RWPE2 (cell line): ENCODE measurements around the gene MLLT6.

Experiments
- ATAC-seq: fragments of 200-7000 bp; cut with Tn5 transposase; 3 replicates; pipeline ENCODE4 v1.9.1; 2021; ENCODE audit warnings: low read depth
- DNase-seq: peaks from one replicate; pipeline ENCODE4 v3.0.0-alpha.2; 2020; ENCODE audit warnings: low spot score
- H3K27ac ChIP-seq: fragments of 450-650 bp; 2 replicates; pipeline ENCODE4 v1.5.1; 2017; ENCODE audit warnings: mild to moderate bottlenecking; ENCODE audit not compliant: poor library complexity, severe bottlenecking
- H3K27me3 ChIP-seq: fragments of 250-450 bp; sonication (Bioruptor Pico); 2 replicates; pipeline ENCODE4 v1.5.1; 2021; ENCODE audit warnings: mild to moderate bottlenecking, moderate library complexity; ENCODE audit not compliant: insufficient read depth, poor library complexity, severe bottlenecking
- H3K36me3 ChIP-seq: fragments of 250-450 bp; sonication (Bioruptor Pico); 2 replicates; pipeline ENCODE4 v1.5.1; 2020; ENCODE audit warnings: low read depth, mild to moderate bottlenecking, moderate library complexity
- H3K4me1 ChIP-seq: fragments of 250-450 bp; sonication (Bioruptor Pico); 2 replicates; pipeline ENCODE4 v1.5.1; 2021; ENCODE audit warnings: mild to moderate bottlenecking, moderate library complexity; ENCODE audit not compliant: insufficient read depth, poor library complexity, severe bottlenecking
- H3K4me3 ChIP-seq: fragments of 250-450 bp; sonication (Bioruptor Pico); 2 replicates; pipeline ENCODE4 v1.5.1; 2021; ENCODE audit warnings: mild to moderate bottlenecking, moderate library complexity; ENCODE audit not compliant: severe bottlenecking
- H3K9me3 ChIP-seq: fragments of 250-450 bp; sonication (Bioruptor Pico); 2 replicates; pipeline ENCODE4 v1.5.1; 2021; ENCODE audit warnings: mild to moderate bottlenecking, moderate library complexity; ENCODE audit not compliant: severe bottlenecking
- TF ChIP-seq, protein P1 (sequence below): fragments of 450-650 bp; IDR thresholded peaks from one replicate; pipeline ENCODE4 v1.5.1; 2017; ENCODE audit warnings: mild to moderate bottlenecking, moderate library complexity; ENCODE audit not compliant: poor library complexity, severe bottlenecking

The MLLT6 gene

DNA sequence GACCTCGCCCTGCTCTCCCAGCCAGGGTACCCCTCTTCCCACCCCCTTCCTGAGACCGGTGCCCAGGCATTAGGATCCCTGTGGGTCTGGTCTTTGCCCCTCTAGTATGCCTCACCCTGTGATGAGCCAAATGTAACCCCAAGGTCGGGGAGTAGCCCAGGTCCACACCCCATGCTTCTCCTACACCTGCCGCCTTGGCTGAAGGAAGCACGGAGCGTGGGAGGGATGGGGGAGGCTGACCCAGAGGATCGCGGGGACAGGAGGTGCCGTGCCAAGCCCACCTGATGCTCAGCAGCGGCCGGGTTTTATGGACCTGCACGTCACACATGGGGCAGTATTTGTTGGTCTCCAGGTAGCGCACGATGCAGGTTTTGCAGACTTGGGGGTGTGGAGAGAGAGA is 34.2 kb downstream of the MLLT6 start:
- no peak for ATAC-seq
- Histone ChIP-seq H3K9me3 (no peaks in the 10 kb centered on the region), H3K36me3 (peaks cover 52% of the 10 kb centered on the region), H3K27me3 (no peaks in the 10 kb centered on the region), H3K4me1 (peaks cover 10% of the 10 kb centered on the region), H3K4me3 (no peak overlapping the region), H3K27ac (no peak overlapping the region)
- DNase-seq = no peak
- TF ChIP-seq, protein P1, sequence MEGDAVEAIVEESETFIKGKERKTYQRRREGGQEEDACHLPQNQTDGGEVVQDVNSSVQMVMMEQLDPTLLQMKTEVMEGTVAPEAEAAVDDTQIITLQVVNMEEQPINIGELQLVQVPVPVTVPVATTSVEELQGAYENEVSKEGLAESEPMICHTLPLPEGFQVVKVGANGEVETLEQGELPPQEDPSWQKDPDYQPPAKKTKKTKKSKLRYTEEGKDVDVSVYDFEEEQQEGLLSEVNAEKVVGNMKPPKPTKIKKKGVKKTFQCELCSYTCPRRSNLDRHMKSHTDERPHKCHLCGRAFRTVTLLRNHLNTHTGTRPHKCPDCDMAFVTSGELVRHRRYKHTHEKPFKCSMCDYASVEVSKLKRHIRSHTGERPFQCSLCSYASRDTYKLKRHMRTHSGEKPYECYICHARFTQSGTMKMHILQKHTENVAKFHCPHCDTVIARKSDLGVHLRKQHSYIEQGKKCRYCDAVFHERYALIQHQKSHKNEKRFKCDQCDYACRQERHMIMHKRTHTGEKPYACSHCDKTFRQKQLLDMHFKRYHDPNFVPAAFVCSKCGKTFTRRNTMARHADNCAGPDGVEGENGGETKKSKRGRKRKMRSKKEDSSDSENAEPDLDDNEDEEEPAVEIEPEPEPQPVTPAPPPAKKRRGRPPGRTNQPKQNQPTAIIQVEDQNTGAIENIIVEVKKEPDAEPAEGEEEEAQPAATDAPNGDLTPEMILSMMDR = no peak

DNA sequence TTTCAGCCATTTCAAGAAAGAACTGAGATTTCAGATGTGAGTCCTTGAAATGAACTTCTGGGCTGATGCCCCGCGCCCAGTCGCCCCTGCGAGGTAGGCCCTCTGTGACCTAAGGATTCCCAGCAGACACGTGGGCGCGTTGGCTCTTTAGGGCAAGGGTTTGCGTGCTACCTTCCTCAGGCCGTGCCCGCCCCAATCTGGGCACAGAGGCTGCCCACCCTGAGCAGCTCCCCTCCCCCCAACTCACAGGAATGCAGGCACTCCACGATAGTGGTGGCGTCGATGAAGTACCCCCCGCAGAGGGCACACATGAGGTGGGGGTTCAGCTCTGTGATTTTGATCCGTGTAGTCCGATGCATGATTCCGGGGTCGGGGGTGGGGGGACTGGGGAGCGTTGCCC is 35.0 kb downstream of the MLLT6 start:
- TF ChIP-seq, protein P1 = no peak
- Histone ChIP-seq H3K4me1 (peaks cover 10% of the 10 kb centered on the region), H3K36me3 (peaks cover 47% of the 10 kb centered on the region), H3K9me3 (no peaks in the 10 kb centered on the region), H3K4me3 (no peak overlapping the region), H3K27me3 (no peaks in the 10 kb centered on the region), H3K27ac (no peak overlapping the region)
- ATAC-seq = no peak
- no peak for DNase-seq

DNA sequence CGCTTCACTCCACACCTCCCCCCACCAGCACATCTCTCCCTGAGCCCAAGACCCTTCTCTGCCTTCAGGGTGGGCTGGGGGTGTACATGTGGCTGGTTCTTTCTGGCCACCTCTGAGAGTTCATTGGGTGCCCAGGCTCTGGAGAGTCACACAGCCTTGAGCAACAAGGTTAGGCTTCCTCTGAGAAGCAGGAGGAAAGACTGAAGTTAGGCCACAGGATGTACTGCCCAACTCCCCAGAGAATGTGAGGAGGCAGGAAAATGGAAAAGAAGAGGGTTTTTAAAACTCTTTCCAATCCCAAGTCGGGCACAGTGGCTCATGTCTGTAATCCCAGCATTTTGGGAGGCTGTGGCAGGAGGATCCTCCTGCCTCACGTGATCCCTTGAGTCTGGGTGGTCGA is 35.7 kb downstream of the MLLT6 start:
- TF ChIP-seq, protein P1 = no peak
- ATAC-seq (no peak), DNase-seq (no peak)
- no peak overlapping the region for H3K4me3 ChIP-seq
- H3K36me3 ChIP-seq = peaks cover 46% of the 10 kb centered on the region
- no peaks in the 10 kb centered on the region for H3K27me3 ChIP-seq
- no peak overlapping the region for H3K27ac ChIP-seq
- peaks cover 10% of the 10 kb centered on the region for H3K4me1 ChIP-seq
- no peaks in the 10 kb centered on the region for H3K9me3 ChIP-seq

DNA sequence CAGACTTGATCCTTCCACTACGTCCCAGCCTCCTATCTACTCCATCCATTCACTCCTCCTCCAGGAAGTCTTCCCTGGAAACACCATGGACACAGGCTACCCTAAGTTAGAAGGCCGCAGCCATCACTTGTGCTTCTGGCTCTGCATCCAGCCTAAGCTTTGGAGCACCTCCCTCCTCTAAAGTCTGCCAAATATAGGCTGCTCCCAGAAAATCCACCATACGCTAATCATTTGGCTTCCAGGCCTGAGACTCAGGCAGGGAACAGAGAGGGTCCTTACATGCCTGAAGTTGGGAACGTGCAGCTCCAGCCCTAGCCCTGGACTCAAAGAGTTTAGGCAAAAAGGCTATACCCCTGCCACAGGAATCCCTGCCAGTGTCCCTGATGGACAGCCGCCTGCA is 36.4 kb downstream of the MLLT6 start:
- H3K27ac ChIP-seq = no peak overlapping the region
- ATAC-seq = no peak

DNA sequence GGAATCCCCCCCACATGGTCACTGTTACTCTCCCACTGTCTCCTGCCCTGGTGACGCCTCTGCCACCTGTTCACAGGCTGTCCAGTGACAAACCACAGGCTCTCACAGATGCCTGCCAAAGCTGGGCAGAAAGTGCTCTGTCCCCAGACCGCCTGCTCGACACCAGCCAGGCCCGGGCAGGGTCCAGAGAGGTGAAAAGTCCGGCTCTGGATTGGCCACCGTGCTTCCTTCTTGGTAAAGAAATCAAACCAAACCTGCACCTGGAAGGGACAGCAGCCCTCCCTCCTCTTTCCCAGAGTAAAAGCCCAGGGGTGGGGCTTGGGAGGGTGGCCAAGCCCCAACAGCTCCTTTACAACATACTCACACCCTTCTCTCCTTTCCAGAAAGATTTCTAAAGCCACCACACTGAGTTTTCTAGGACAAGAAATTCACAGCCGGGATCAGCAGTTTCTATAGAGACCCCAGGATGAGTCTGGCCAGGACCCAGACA is 36.9 kb downstream of the MLLT6 start:
- Histone ChIP-seq H3K27ac (peak overlapping the region; percentile 40), H3K9me3 (no peaks in the 10 kb centered on the region), H3K4me3 (no peak overlapping the region), H3K36me3 (peaks cover 34% of the 10 kb centered on the region), H3K27me3 (no peaks in the 10 kb centered on the region), H3K4me1 (peaks cover 10% of the 10 kb centered on the region)
- TF ChIP-seq, protein P1 = no peak
- ATAC-seq = peak; percentile 26; the same call in 2 of the 3 replicates
- no peak for DNase-seq

More for the DNA sequence above, 36.4 kb downstream of the MLLT6 start:
- peaks cover 10% of the 10 kb centered on the region for H3K4me1 ChIP-seq
- TF ChIP-seq, protein P1 = no peak
- no peaks in the 10 kb centered on the region for H3K27me3 ChIP-seq
- no peaks in the 10 kb centered on the region for H3K9me3 ChIP-seq
- DNase-seq = no peak
- no peak overlapping the region for H3K4me3 ChIP-seq
- peaks cover 39% of the 10 kb centered on the region for H3K36me3 ChIP-seq
